AG04449 (cell line): ENCODE results near the gene PALB2.

Experiments used
- CTCF ChIA-PET: fragments of 350-600 bp; formaldehyde crosslinking; extraction: SDS; loops from one replicate; lab custom pipeline; 2021; ENCODE audit warnings: antibody characterized with exemption; lab: Yijun Ruan, JAX
- POLR2A ChIA-PET: fragments of 400-600, 350-600 bp; formaldehyde crosslinking; extraction: SDS; loops from one replicate; lab custom pipeline; 2020; ENCODE audit warnings: antibody characterized with exemption, inconsistent platforms; lab: Yijun Ruan, JAX
- DNase-seq: peaks from one replicate; pipeline ENCODE4 v3.0.0-alpha.2; 2010; ENCODE audit warnings: low read depth, low spot score
- H3K4me3 ChIP-seq: 2 replicates; pipeline ENCODE4 v1.5.1; 2011; ENCODE audit warnings: low read depth, mild to moderate bottlenecking, control low read depth, low read length
- TF ChIP-seq, protein P1 (sequence below): IDR thresholded peaks from one replicate; pipeline ENCODE4 v1.5.1; 2011; ENCODE audit warnings: mild to moderate bottlenecking, moderate library complexity, low read length, control low read depth, inconsistent platforms; ENCODE audit not compliant: insufficient read depth; ENCODE audit errors: missing control alignments

PALB2 gene

DNA sequence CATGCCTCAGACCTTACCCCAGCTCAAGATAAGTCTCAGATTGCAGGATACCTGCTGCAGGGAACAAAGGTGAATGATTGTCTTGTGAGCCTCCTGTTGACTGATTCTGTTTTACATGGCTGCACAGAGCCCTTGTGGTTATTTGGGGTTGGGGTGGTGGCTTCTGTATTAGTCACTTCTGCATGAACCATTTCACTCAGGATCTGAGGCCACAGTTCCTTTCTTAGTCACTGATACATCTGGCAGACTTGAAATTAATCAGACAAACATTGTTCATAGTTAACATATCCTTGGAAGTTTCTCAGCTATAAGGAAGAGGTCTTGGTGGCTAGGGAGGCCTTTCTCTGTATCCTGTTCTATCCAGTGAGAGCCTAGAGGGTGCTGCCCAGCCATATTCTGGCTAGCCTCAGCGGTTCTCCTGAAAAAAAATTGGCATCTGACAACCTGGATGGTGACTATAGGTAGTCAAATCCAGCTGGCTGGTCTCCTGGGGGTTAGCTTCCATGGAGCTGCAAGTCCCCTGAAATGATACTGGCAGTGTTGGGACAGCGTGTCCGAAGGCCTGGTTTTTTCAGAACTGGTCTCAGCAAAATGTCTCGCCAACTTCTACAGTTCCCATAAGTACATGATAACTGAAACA lies 29.1 kb upstream of the PALB2 start:
- TF ChIP-seq, protein P1, sequence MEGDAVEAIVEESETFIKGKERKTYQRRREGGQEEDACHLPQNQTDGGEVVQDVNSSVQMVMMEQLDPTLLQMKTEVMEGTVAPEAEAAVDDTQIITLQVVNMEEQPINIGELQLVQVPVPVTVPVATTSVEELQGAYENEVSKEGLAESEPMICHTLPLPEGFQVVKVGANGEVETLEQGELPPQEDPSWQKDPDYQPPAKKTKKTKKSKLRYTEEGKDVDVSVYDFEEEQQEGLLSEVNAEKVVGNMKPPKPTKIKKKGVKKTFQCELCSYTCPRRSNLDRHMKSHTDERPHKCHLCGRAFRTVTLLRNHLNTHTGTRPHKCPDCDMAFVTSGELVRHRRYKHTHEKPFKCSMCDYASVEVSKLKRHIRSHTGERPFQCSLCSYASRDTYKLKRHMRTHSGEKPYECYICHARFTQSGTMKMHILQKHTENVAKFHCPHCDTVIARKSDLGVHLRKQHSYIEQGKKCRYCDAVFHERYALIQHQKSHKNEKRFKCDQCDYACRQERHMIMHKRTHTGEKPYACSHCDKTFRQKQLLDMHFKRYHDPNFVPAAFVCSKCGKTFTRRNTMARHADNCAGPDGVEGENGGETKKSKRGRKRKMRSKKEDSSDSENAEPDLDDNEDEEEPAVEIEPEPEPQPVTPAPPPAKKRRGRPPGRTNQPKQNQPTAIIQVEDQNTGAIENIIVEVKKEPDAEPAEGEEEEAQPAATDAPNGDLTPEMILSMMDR: no peak
- peak; percentile 67 for DNase-seq
- no peak overlapping the region for H3K4me3 ChIP-seq
- POLR2A ChIA-PET: interaction anchor here (0.5 to 1.0 kb wide), 2 partner anchors 9 to 1192 kb away, joined by 3 to 4 read pairs; no protein-coding TSS in a partner anchor
- CTCF ChIA-PET: interaction anchor here (0.7 to 2.6 kb wide), 3 partner anchors 9 to 224 kb away, joined by 3 to 17 read pairs (median 3); partner anchors contain the start of gene PLK1

DNA sequence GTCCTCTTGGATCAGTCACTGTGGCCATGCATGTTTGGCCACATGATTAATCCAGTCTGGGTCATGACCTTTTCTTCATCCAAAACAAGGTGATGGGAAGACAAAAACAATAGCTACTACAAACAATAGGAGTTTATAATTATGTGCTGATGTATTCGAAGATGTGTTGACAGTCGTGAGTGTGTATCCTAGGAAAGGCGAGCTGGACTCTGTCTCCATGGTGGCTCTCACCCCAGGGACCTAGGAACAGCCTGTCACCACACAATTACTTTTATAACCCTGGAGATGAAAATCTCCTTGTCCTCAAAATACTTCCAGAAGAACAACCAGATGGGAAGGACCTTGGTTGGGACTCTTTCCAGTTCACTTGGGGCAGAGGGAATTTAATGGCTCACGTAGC lies 27.8 kb upstream of the PALB2 start:
- no peak for DNase-seq
- ChIA-PET CTCF (interaction anchor here (2.6 kb wide), 1 partner anchor 10 kb away, joined by 17 read pairs; the partner anchor contains the start of gene PLK1), POLR2A (no interaction called here)
- no peak overlapping the region for H3K4me3 ChIP-seq
- TF ChIP-seq, protein P1: no peak

DNA sequence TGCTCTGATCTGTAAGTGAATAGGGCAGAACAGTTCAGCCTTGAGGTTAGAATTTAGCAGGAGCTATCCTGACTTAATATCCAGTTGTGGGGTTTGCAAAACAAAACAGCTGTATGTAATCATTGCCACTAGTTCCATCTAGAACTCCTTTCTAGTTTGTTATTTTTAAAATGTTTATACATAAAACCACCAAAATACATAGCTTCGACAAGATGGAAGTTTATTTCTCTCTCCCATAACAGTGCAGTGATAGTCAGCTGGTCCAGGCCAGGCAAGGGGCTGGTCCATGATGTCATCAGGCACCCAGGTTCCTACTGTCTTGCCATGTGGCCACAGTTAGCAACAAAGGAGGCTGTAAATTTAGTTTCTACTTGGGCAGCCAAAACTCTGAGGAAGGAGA lies 27.1 kb upstream of the PALB2 start:
- ChIA-PET POLR2A (no interaction called here), CTCF (interaction anchor here (1.0 kb wide), 1 partner anchor 10 kb away, joined by 4 read pairs; no protein-coding TSS in a partner anchor)
- no peak overlapping the region for H3K4me3 ChIP-seq
- TF ChIP-seq, protein P1: no peak
- DNase-seq: no peak

DNA sequence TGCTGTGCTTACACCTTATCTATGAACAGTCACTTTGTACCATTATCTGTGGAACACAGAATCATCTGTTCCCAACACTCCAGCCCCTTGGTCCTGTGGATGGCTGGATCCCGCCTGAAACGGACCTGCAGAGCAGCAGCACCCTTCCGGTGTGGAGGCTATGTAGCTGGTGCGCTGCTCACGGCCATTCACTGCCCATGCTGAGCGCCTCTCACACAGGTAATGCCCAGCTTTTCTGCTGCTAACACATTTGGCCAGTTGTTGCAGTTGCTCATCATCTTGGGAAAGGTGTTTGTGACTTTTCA lies 26.2 kb upstream of the PALB2 start:
- DNase-seq: no peak
- ChIA-PET POLR2A (no interaction called here), CTCF (interaction anchor here (1.2 kb wide), 1 partner anchor 25 kb away, joined by 3 read pairs; no protein-coding TSS in a partner anchor)
- TF ChIP-seq, protein P1: no peak
- no peak overlapping the region for H3K4me3 ChIP-seq

DNA sequence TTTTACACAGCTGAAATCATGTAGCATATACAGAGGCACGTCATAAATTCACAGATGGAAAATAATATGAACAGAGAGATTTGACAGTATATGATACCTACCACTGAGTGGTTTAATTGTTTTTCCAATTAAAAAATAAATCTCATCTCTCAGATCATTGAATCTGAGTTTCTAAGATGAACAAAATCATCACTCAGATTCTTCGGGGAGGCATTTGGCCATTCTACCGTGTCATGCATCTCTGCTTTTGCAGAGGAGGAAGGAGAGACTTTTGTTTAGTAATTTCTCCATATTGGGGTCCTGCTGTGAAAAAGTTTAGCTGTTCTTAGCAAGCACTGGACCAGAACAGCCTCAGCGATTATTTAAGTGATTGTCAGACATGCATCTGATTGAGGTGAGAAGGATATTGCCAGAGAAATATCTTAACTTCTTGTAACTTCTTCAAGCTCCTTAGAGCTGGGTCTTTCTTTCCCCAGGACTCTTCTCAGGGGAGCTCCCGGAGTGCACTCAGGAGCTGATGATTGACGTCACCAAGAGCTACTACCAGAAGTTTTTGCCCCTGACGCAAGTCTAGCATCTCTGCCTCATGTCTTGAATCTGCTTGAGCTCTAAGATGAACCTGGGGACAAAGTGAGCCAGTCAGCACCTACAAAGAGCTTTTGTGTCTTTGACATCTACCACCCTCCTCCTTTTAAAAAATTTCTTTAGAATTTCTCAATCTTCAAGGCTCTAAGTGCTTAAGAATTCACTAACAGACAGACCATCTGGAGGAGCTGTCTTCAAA lies 25.7 kb upstream of the PALB2 start:
- H3K4me3 ChIP-seq: no peak overlapping the region
- ChIA-PET CTCF (interaction anchor here (1.2 kb wide), 1 partner anchor 24 kb away, joined by 3 read pairs; no protein-coding TSS in a partner anchor), POLR2A (no interaction called here)
- no peak for DNase-seq
- TF ChIP-seq, protein P1: no peak

DNA sequence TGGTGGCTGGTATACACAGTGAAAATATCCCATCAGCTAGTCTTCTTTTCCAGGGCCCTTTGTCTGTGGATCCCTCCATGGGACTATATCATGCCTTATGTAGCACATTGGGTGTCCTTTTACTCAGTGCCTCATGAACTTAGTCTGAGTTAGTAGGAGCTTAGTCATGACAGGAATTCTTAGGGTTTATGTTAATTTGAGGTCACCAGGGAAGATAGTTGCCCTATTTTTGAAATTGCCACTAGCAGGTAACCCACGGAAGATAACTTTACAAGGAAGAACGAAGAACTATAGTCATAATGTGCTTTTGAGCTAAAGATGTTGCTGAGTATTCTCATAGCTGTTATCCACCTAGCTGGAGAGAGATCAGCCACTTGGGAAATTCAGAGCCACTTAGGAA lies 22.8 kb upstream of the PALB2 start:
- POLR2A ChIA-PET: no interaction called here
- CTCF ChIA-PET: interaction anchor here (0.8 to 2.7 kb wide), 3 partner anchors 10 to 372 kb away, joined by 3 to 12 read pairs (median 4); no protein-coding TSS in a partner anchor

More for the DNA sequence above, 22.8 kb upstream of the PALB2 start:
- no peak for DNase-seq
- H3K4me3 ChIP-seq: no peak overlapping the region
- TF ChIP-seq, protein P1: no peak
